Testis (tissue), 2 donors: ENCODE data around the gene KDM1B.

Experiments used
- CTCF ChIP-seq, 3 experiments: fragments of 450-650 bp in 2 of 3; fragments of 200-600 bp in 1 of 3; sonication (generic) in 1 of 3; IDR thresholded peaks; one replicate each; pipeline ENCODE4 v1.5.1; 2016 to 2019; ENCODE audit warnings: antibody characterized with exemption in 3 of 3, mild to moderate bottlenecking in 2 of 3, moderate library complexity in 1 of 3
- POLR2A ChIP-seq: fragments of 450-650 bp; IDR thresholded peaks from one replicate; pipeline ENCODE4 v1.6.1; 2017; ENCODE audit warnings: antibody characterized with exemption, mild to moderate bottlenecking, moderate library complexity

DNA sequence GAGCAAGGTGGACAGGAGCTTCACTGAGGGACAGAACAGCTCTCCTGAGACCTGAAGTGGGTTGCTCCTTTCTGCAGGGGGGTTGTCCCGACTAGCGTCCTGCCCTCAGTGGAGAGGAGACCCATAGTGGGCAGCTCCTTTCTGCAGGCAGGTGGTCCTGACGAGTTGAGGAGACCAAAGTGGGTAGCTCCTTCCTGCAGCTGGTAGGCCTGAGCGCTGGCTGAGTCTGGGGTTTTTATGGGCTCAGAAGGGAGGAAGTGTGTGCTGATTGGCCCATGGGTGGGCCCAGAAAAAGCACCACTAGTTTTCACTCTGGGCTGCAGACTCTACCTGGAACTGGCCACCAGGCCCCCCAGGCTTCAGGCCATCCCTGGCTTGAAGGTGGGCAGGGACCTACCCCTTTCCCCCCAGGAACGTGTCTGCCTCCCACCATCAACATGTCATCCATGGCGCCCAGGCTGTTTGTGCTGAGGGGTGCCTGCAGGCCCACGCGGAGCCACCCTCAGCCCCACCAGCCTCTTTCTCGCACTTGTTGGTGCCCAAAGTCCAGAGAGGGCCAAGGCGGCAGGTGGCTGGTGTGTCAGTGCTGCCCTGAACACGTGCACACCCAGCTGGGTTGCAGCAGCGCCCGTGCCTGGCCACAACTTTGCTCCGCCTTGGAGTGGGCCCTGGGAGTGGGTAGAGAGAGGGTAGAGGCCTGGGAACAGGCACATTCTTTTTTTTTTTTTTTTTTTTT is 110.7 kb downstream of the KDM1B start:
- TF ChIP-seq CTCF (IDR thresholded peaks at IDR 0.05) (no peak), POLR2A (no peak)
